Retinal pigment epithelial cell (primary cell): ENCODE data around the gene ZNF587B.
"Not testable (repeated sequence)": the region's sequence is repeated elsewhere in the genome, so short reads cannot be mapped to it uniquely, and the experiment has no call there.

ENCODE experiments used
- DNase-seq: peaks from one replicate; pipeline ENCODE4 v3.0.0-alpha.2; 2010; ENCODE audit warnings: low read depth
- H3K4me3 ChIP-seq: 2 replicates; pipeline ENCODE4 v1.5.1; 2011; ENCODE audit warnings: mild to moderate bottlenecking, low read length, control low read depth, moderate library complexity
- TF ChIP-seq, protein P1 (sequence below): conservative IDR thresholded peaks from 2 replicates; pipeline ENCODE4 v1.5.1; 2011; ENCODE audit warnings: low read depth, low read length, control low read depth, inconsistent platforms

The ZNF587B gene

DNA sequence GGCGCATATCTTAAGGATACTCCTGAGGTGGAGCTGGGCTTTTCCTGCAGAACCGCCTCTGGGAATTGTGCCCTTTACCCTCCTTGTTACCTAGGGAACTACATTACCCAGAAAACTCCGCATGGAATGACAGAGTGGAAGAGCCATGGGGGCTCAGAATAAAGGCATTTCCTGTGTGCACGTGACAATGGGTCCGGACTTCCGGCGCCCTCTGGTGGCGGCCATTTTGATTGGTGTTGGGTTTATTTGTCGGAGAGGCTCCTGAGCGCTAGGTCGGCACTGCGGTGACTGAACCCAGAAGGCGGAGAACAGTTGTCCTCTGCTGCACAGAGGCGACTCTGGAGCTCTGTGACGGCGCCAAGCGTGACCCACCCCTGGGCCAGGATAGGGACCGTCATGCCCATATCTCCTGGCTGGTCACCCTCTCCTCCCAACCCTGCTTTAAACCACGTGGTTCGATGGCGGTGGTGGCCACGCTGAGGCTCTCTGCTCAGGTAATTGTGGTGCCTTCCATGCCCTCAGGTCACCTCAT, at the start of gene ZNF587B:
Gene ZNF587B, plus strand, starts transcription at position 229 of the 532 bp plus-strand sequence. Its CDS starts 230 bp downstream, at position 459.
- DNase-seq, result peak; percentile 27
- TF ChIP-seq, protein P1, sequence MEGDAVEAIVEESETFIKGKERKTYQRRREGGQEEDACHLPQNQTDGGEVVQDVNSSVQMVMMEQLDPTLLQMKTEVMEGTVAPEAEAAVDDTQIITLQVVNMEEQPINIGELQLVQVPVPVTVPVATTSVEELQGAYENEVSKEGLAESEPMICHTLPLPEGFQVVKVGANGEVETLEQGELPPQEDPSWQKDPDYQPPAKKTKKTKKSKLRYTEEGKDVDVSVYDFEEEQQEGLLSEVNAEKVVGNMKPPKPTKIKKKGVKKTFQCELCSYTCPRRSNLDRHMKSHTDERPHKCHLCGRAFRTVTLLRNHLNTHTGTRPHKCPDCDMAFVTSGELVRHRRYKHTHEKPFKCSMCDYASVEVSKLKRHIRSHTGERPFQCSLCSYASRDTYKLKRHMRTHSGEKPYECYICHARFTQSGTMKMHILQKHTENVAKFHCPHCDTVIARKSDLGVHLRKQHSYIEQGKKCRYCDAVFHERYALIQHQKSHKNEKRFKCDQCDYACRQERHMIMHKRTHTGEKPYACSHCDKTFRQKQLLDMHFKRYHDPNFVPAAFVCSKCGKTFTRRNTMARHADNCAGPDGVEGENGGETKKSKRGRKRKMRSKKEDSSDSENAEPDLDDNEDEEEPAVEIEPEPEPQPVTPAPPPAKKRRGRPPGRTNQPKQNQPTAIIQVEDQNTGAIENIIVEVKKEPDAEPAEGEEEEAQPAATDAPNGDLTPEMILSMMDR, result peak; percentile 39

DNA sequence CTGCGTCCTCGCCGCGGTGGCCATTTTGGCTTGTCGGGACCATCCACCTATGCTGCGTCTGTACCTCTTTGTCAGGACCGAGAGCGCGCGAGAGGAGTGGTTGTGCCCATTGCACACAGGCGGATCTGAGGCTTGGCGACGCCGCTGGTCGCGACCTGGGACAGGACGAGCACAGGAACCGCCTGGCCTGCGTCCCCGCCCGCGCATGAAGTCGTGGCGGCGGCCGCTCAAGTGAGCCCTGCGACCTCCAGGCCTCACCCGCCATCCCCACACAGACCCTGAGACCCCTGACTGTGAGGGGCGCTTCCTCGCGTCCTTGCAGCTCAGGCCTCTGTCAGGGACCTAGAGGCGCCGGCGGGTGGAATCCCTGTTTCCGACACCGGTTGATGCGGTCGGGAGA, 43.8 kb upstream of the ZNF587B start:
- no peak overlapping the region for H3K4me3 ChIP-seq
- no peak for DNase-seq
- TF ChIP-seq, protein P1, result no peak

More for the DNA sequence above, at the start of gene ZNF587B:
- peak within 1 kb of the TSS; percentile 67 for H3K4me3 ChIP-seq

DNA sequence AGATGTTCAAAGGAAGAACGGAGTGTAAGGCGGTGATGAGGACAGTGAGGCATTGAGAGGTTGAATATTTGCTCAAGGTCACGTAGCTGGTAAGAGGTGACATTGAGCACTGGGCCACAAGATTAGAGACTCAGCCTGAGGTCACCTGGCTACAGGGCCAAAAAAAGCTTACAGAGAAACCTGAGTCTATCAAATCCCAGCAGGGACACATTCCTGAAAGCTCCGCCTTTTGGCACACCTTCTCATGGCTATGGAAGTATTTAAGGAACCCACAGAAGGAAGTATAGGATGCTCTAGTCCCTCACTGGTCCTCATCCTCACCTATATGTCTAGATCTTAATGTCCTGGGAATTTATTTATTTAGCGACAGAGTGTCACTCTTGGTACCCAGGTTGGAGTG, 43.2 kb upstream of the ZNF587B start:
- DNase-seq, result no peak
- TF ChIP-seq, protein P1, result no peak
- H3K4me3 ChIP-seq, result no peak overlapping the region

DNA sequence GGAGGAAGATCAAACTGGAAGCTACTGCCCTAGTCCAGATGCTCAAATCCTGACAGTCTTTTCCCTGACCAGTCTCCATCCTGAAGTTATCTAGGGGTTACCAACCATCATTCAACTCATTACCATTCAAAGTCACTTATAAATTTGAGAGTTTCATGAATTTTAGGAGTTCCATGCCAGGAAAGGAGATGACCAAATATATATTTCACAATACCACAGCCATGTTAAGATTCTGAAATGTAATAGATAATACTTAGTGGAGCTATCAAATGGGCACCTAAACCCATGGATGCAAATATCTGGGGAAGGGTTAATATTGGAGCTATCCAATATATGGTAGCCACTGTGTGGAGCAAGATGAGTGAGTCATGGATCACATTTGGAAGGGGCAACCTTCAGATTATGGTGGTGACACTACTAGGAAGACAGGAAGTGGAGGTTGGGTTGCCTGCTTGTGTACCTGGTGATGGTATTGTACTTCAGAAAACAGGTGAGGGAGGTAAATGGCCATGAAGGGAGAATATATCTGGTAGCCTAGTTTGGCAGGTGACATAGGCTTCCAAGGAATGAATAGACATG, 41.9 kb upstream of the ZNF587B start:
- DNase-seq, result no peak
- TF ChIP-seq, protein P1, result no peak
- H3K4me3 ChIP-seq, result no peak overlapping the region

DNA sequence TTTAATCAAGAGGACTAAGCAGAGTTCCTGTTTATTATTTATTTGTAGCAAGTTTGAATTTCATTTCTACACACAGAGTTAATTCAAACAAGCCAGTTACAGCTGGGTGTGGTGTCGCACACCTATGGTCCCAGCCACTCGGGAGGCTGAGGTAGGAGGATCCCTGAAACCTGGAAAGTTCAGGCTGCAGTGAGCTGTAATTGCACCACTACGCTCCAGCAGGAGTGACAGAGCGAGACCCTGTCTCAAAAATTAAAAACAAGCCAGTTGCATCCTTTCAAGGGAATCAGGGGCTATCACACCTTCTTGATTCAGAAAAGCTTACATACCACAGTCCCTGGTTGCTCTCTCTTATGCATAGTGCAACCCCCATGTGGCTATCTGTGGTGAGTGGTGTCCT, 40.8 kb upstream of the ZNF587B start:
- H3K4me3 ChIP-seq, result no peak overlapping the region
- TF ChIP-seq, protein P1, result no peak
- no peak for DNase-seq

DNA sequence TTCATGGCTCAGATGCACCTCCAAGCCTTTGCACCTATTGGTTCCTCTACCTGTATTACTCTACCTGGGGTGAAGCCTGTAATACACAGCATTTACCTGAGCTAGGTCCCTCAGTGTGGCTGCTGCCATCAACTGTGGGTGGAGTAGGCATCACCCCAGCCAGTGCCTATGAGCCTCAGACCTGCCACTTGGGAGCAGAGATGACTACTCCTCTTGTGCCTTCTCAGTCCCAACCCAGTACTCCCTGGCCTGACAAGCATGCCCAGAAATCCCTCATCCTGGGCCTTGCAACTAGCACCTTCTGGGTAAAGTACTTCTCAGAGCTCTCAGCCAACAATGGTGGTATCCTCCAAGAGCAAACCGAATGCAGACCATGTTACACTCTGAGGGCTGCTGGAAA, 33.5 kb upstream of the ZNF587B start:
- not testable (repeated sequence) for H3K4me3 ChIP-seq, DNase-seq

DNA sequence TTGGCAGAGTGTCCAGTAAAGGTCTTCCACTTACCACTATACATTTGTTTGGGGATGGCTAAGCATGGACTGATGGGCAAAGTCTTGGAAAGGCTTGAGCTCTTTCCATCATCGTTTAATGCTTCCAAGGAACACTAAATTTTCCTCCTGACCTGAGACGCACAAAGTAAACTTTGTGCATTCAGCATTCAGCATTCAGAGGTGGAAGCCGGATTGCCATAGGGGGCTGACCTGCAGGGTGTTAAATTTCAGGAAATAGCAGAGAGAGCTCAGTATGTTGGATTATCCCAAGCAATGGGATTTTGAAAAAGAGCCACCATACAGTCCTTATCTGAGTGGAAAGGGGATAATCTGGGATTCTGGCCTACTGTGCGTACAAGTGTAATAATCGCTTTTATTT, 29.4 kb upstream of the ZNF587B start:
- TF ChIP-seq, protein P1, result no peak
- no peak overlapping the region for H3K4me3 ChIP-seq
- no peak for DNase-seq
